Endometrium (tissue), 2 donors: ENCODE results near the gene SYTL1.

Source experiments
- FAIRE-seq: peaks from 2 replicates; lab custom pipeline; 2012; peaks lifted over from hg19 to GRCh38; lab: Jason Lieb, UNC
- donor health status: control.
- donor health status: control.

SYTL1 gene

DNA sequence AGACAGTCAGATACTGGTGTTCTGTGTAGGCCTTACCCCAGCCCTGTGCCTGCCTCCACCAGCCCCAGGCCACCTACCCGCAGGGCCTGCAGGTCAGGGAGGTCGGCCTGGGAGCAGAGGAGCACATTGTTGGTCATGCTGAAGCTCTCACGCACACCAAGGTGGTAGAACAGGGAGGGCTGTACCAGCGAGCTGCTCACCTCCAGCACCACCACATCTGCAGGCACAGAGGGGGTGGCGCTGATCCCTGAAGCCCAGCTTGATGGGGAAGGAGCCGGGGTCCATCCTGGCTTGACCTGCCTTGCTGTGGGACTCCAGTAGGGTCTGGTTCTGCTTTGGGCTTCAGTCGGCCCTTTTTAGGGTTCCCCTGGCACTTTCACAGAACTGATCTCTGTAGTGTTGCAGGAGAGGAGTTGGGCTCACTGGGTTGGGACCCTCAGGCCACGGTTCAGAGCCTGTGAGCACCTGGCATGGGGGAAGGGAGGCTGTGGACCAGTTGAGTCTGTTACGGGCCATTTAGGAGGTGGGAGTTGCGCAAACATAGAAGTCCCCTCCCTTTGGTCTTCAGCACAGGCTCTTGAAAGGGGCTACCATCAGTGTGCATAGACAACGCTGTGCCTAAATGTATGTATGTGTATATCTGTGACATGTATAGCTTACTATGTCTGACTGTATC is 23.0 kb downstream of the SYTL1 start:
- no peak for FAIRE-seq

DNA sequence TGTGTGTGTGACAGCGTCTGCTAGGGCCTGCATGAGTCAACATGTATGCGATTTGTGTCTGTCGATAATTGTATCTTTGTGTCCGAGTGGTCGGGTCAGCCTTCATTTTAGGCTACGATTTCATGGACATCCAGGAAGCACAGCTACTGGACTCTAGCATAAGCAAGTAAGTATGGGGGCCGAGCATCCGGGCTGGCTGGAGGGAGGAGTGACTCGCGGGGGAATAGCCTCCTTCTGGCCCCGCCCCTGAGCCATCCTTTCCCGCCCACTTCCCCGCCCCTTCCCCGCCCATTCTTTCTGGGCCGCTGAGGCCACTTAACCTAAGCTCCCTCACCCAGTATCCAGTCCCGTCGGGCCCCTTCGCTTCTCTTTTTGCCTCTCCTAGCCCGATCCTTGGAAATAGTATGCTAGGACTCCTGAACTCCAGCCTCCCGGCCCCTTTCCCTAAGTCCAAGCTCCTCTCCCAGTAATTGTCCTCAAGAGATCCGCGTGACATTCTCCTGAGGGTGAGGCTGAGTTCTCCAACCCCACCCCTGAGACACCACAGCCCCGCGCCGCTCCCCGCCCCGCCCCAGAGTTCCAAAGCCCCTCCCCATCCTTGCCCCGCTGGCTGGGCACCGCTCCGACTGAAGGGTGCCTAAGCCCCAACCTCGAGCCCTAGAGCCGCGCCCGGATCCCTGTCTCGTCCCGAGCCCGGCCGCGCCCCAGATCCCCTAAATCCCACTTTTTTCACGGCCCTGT is 23.7 kb downstream of the SYTL1 start:
- no peak for FAIRE-seq

DNA sequence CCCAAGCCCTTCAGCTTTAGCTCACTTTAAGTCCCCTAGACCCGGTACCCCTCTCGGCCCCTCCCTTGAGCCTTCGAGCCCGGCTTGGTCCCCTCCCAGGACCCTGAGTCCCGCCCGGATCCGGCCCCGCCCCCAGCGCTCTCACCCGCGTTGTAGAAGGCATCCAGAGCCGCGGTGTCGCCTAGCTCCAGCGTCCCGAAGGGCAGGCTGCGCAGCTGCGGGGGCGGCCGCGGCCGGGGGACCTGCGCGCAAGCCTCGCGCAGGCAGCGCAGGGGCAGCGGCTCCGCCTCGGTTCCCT is 24.2 kb downstream of the SYTL1 start:
- no peak for FAIRE-seq

DNA sequence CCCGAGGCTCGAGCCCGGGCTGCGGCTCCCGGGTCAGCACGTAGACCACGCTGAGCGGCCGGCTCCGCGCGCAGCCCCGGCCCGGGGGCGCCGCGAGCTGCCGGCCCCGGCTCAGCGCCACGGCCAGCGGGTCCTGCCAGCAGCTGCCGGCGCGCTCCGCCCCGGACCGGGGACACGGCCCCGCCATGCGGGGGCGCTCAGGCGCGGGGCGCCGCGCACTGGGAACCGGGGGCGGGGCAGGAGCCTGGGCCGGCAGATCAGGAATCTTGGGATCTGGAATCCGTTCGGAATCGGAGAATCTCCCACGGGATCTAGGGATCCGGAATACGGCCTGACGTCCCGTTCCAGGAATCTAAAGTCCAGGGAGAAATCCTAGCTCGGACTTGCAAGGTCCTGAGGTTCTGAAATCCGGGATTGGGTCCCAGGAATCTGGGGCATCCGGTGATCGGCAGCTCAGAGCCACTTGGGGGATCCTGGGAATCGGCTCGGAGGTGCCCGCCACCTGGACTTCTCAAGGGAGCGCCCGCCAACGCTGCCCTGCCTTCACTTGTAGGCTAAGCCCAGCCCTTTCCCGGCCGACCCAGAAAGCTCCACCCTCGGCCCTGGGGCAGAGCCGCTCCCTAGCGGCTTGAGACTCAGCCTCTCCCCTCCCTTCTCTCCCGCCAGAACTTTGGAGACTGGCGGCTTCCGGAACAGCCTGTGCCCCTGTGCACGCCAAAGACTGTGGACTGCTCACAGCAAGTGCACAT is 24.8 kb downstream of the SYTL1 start, which contains the start of gene MAP3K6:
MAP3K6 (minus strand) TSS at position 551 of the 749 bp plus-strand sequence; CDS start at position 187, 364 bp downstream.
- no peak for FAIRE-seq

DNA sequence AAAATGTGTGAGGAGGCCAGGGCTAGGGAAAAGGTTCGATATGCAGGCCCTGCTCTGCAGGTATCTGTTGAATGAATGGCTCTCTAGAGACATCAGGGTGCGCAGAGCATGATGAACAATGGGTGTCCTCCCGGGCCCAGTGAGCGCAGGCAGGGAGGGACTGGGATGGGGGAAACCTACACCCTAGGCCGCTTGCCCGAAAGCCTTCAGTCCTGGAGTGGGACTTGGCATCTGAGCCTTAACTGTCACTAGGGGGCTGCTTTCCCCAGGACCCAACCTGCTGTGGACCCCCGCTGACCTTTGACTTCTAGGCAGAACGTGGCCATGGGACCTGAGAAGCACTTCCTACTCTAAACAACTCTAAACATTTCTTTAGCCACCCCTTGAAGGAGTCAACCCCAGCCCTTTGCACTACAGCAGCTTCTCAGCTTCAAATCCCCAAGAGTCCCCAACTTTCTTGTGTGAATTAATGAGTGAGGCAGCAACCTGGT is 25.4 kb downstream of the SYTL1 start:
- no peak for FAIRE-seq

DNA sequence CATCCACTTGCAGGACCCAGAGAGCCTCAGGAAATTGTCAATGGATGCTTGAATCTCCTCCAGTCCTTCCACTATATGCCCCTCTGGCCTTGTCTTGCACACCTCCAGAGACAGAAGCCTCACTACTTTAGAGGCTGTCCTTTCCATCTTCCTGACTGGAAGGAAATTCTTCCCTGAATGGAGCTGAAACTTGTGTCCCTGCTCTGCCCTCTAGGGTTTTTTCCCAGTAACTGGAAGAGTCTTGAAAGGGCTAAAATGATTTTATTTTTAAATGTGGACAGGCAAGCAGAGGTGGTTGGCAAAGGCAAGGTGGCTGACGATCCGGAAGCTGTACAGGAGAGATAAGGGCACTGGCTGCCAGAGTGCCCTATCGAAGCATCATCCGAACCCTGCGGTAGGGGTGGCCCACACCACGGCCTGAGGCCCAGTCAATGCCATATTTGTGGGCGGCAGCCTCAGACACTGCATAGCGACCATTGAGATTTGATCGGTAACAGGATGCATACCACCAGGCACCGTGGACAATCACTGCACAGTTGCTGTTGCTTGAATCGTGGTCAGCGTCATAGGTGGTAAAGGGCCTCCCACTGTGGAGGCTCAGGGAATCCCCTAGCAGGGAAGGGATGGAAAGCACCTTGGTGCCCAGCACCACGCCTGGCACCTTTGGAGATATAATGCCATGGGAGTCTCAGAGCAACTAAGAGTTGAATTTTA is 27.2 kb downstream of the SYTL1 start:
- FAIRE-seq = no peak

DNA sequence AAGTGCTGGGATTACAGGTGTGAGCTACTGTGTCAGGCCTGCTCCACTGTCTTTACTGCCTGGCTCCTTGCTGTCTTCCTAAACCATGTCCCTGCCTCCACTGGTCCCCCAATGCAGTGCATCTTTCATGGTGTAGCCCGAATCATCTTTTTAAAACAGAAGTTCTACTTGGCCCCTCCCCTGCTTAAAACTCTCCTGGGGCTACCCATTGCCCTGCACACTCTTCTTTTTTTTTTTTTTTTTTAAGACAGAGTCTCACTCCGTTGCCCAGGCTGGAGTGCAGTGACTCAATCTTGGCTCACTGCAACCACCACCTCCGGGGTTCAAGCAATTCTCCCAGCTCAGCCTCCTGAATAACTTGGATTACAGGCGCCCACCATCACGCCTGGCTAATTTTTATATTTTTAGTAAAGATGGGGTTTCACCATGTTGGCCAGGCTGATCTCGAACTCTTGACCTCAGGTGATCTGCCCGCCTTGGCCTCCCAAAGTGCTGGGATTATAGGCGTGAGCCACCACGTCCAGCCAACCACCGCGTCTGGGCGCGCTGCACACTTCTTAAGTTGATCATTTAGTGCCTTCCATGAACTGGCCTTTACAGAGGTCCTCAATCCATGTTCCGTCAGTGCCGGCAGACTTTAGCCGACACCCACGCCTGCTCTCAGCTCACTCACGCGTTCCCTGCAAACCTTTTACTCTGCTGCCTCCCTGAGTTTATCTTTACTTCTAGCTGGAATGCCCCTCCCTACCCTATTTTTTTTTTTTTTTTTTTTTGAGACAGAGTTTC is 30.4 kb downstream of the SYTL1 start:
- no peak for FAIRE-seq

DNA sequence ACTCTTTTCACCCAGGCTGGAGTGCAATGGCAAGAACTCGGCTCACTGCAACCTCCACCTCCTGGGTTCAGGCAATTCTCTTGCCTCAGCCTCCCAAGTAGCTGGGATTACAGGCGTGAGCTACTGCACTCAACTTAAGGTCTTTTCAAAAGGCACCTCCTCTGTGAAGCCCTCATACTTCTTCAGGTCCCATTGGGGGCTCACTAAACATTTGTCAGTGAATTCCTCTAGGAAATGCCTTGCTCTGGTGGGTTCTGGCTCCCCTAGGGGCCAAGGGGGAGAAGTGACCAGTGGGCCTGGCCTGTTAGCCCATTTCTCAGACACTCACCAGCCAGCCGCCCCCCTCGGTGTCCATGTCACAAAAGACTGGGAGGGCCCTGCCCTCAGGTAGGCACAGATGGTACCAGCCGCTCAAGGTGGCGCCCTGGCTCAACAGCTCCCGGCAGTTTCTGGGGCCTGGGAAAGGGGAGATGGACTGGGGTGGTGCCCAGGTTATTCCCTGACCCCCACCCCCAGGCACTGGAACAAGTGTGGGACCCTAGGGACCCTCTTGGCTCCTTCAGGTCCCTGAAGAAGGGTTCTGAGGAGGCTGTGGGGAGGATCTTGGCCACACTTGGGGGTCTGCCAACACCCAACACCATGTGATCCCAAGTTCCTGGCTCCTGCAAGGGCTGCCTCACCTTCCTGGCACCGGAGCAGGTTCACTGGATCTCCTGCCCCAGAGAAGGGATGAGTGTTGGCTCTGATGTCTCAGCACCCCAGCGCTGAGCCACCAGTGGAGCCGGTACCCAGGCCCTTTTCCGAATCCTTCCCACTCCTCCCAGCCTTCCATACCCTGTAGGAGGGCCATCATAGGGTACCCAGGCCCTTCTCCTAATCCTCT is 31.2 kb downstream of the SYTL1 start:
- no peak for FAIRE-seq

DNA sequence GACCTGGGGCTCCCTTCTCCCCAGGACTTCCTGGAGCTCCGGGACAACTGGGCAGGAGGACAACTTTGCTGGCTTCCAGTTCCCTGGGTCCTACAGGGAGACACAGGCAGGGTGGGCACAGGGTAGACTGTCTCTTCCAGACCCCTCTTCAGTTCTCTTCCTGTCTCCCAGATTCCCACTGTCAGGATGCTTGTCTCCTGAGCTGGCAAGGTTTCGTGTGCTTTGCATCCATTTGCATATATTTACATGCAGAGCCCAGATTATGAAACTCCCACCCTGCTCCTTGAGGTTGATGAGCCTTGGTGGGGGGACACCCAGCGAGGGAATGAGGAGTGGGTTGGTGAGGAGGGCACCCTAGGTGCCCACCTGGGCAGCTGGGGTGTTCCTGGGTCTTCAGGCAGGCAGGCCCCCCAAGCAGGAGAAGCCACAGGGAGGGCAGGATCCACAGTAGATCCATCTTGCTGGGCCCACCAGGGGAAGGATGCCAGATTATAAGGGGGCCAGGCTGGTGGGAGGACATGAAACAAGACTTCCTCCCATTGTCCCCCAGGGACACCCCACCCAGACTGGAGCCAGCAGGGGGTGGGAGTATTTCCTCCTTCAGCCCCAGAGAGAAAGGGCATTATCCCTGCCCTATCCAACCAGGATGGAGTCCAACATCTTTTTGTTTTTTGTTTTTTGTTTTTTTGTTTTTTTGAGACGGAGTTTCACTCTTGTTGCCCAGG is 32.7 kb downstream of the SYTL1 start, which contains the start of gene FCN3:
FCN3 (minus strand) TSS at position 463 of the 725 bp plus-strand sequence; CDS start at position 457, 6 bp downstream.
- no peak for FAIRE-seq

DNA sequence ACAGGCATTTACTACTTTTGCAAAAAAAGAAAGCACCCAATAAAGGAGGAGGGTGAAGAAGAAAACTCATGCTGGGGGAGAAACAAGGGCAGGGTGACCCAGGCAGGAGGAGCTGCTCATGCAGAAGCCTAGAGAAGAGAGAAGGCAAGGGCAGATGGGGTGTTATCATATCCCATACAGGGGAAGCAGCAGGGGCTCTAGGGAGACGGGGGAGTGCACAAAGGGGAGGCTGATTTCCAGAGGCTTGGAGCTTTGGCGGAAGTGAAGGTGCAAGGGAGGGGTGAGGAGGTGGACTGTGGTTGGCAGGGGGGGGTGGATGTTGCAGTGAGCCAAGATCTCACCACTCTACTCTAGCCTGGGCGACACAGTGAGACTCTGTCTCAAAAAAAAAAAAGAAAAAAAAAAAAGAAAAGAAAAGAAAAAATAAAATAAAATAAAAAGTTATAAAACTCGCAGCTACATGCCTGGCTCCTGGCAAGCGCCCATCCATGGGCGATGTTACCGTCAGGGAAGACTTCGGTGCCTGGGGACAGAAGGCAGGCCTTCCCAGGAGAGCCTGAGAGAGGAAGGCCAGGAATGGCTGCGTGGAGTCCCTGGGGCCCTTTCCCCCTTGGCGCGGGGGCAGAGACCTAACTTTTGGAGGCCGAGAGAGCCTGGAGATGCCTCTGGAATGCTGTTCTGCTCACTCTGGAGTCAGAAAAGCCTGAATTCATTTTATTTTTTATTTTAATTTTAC is 36.1 kb downstream of the SYTL1 start:
- FAIRE-seq = no peak

DNA sequence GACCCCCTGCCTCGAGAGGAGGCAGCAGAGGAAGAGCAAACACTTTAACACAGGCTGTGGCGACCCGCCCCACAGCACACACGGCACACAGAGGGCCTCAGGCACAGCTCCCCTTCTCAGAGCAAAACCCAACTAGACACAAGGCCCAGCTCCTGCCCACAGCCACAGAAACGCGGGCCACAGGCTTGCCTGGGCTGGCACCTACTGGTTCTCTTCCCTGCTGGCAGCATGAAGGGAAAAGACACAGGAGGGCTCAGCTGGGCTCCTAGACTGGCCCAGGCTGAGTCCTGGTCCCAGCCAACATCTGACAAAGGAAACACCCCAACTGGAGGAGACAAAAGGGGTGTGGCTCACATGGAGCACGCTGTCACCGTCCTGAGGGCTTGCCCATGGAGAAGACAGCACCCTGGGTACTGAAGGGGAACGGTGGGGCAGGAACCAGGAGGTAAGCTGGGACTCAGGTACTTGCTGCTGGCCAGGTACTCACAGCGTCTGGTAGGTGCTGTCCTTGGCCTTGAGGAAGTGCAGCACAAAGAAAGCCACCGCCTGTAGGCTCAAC is 37.8 kb downstream of the SYTL1 start:
- no peak for FAIRE-seq

DNA sequence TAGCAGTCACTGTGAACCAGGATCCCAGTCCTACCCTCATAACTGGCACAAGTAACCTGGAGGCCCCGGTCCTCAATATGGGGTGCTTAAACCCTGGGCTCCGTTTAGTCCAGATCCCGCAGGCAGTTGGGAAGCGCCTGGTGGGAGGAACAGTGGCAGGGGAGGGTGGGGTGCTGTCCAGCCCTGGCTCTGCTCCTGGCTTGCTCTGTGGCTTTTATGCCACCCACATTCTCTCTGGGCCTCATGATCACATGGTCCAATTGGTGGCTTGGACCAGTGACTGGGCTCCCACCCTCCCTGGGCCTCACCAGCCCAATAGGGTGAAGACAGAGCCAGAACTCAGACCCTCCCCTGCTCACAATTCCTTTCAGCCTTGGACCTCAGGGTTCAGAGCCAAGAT is 38.4 kb downstream of the SYTL1 start:
- no peak for FAIRE-seq

DNA sequence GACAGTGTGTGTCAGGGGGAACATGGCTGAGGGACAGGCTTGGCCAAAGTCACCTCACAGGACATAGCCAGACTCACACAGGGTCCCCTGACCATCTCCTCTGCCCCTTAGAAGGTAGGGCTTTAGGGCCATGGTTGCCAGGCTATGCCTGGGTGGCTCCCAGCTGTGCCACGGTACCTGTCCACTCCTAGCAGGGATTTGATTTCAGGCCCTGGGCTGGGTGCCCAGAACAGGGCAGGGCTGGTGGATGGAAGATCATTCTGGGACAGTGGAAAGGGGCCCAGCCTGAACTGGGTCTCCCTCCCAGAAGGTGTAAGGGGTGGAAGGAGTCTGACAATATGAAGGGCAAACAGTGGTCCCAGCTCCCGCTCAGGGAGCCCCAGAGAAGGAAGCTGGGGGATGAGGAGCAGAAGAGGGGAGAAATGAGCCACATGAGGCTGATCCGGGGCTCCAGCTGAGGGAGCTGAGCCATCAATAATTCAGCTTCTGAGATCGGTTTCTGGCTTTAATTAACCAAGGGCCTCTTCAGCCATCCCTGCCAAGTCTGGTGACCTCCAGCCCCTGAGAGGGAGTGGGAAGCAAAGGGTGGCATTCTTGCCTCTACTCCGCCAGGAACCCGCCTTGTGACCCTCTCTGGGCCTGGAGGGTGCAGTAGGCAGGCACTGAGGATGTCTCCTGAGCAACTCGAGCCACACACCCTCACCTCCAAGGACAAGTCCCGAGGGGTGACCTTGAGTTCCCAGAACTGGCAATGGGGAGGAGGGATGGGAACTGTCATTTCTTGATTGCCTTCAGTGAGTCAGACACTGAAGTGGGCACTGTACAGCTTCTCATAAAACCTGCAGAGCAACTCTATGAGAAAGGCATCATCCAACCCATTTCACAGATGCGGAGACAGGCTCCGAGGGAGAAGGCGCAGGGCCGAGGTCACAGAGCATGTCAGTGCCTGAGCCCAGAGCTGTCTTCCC is 39.2 kb downstream of the SYTL1 start:
- FAIRE-seq = no peak

DNA sequence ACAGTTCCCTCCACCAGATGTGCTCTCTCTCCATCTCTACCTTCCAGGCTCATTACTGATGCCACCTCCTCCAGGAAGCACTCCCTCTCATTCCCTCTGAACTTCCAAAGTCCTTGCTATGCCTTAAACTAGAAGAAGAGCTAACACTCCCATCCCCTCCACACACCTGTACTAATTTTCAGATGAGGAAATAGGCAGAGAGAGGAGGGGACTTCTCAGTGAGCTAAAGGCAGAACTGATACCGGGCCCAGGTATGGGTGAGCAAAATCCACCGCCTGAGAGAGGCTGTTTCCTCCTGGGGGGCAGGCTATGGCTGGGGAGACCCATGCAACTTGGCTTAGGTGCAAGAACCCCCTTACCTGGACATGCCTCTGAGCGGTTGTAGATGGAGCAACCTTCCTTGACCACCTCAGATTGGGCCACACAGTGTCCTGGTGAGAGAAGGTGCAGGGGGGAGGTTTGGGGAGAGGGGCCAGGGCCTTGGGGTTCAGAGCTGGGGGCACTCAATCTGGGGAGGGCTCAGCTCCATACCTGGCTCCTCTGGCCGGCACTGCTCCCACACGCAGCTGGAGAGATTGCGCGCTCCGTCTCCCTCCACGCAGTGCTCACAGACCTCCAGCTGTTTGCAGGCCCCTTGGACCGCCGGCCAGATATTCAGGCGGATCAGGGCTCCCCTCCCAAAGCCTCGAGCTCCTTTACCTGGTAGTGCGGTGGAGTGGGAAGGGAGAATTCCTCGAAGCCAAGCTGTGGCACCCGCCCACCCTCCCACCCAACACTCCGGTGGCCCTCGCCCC is 40.3 kb downstream of the SYTL1 start:
- FAIRE-seq = no peak

DNA sequence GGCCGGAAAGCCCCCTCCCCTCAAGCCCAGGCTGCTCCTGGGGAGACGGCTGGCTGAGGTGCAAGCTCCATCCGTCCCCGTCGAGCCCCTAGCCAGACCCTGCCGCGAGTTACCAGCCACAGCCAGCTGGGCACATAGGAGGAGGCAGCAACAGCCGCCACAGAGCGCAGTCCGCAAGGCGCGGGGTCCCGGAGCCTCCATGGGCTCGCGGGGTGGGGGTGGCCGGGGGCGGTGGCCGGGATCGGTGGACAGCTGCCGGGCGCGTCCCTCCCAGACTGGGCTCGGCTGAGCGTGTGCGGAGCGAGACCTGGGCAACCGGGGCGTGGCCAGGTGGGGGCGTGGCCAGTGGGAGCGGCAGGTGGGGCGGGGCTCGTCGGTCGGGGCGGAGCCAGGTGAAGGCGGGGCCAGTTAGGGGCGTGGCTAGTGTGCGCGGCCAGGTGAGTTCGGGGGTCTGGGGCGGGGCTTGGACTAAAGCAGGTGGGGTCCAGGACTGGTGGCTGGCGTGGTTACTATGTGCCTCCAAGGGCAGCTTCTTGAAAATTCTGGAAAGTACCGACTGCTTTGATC is 41.3 kb downstream of the SYTL1 start, which contains the start of gene CD164L2:
CD164L2 (minus strand) TSS at position 295 of the 567 bp plus-strand sequence; CDS start at position 201, 94 bp downstream.
- no peak for FAIRE-seq

DNA sequence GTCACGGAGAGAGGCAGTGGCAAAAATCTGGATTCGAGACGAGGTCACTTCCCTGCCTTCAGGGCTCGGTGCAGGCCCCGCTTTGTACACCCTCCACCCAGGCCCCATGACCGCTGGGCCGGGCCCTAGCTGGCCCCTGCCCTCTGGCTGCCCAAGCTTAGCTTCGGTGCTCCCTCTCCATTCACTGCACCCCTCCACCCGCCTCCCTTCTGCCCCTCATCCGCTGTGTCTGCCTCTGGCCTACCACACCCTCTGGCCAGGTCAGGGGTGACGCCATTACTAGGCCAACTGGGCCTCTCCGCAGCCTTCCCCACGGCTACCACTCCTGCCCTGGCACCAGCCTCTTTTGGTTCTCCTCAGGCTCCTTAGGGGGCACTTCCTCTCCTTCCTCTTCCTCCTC is 41.8 kb downstream of the SYTL1 start:
- no peak for FAIRE-seq
